HepG2 (cell line): ENCODE data around the gene AP5Z1. TPM values are rescaled to one million over a fixed set of nuclear protein-coding genes. Genes with fewer than 3 reads are reported as not detected.

Source experiments
- EZH2 ChIP-seq: conservative IDR thresholded peaks from 2 replicates; pipeline ENCODE4 v1.6.1; 2012; ENCODE audit warnings: mild to moderate bottlenecking, low read depth, low read length, moderate library complexity
- FOXK2 ChIP-seq: fragments of 450-650 bp; IDR thresholded peaks from 2 replicates; pipeline ENCODE4 v1.6.1; 2016
- FOXO4 ChIP-seq: sonication (generic); formaldehyde crosslinking; conservative IDR thresholded peaks from 2 replicates; pipeline ENCODE4 v1.8.1; 2023; ENCODE audit warnings: missing genetic modification reagents
- HDAC1 ChIP-seq: sonication (generic); formaldehyde crosslinking; IDR thresholded peaks from 2 replicates; pipeline ENCODE4 v1.5.1; 2020; ENCODE audit warnings: mild to moderate bottlenecking, missing genetic modification reagents
- KDM4B ChIP-seq: sonication (generic); formaldehyde crosslinking; IDR thresholded peaks from 2 replicates; pipeline ENCODE4 v1.4.0; 2020; ENCODE audit warnings: missing genetic modification reagents
- MAFG ChIP-seq: sonication (generic); formaldehyde crosslinking; IDR thresholded peaks from 2 replicates; pipeline ENCODE4 v1.5.1; 2020; ENCODE audit warnings: mild to moderate bottlenecking, missing genetic modification reagents
- NFYB ChIP-seq: sonication (generic); formaldehyde crosslinking; IDR thresholded peaks from 2 replicates; pipeline ENCODE4 v1.4.0; 2020; ENCODE audit warnings: missing genetic modification reagents
- PBX2 ChIP-seq: IDR thresholded peaks from 2 replicates; pipeline ENCODE4 v1.6.1; 2016; ENCODE audit warnings: control low read depth
- SNAPC2 ChIP-seq: sonication (generic); formaldehyde crosslinking; IDR thresholded peaks from 2 replicates; pipeline ENCODE4 v1.8.1; 2022; ENCODE audit warnings: mild to moderate bottlenecking, missing genetic modification reagents
- ZNF280B ChIP-seq: sonication (generic); formaldehyde crosslinking; IDR thresholded peaks from 2 replicates; pipeline ENCODE4 v1.5.0; 2020; ENCODE audit warnings: missing genetic modification reagents, mild to moderate bottlenecking, borderline replicate concordance
- ZNF598 ChIP-seq: sonication (generic); formaldehyde crosslinking; IDR thresholded peaks from 2 replicates; pipeline ENCODE4 v1.5.1; 2020; ENCODE audit warnings: mild to moderate bottlenecking, missing genetic modification reagents, borderline replicate concordance
- ZNF891 ChIP-seq: sonication (generic); formaldehyde crosslinking; IDR thresholded peaks from 2 replicates; pipeline ENCODE4 v1.5.0; 2020; ENCODE audit warnings: mild to moderate bottlenecking, missing genetic modification reagents
- ZSCAN29 ChIP-seq: sonication (generic); formaldehyde crosslinking; conservative IDR thresholded peaks from 2 replicates; pipeline ENCODE4 v1.4.0; 2020; ENCODE audit warnings: mild to moderate bottlenecking, missing genetic modification reagents
- polyA plus RNA-seq, 8 experiments: library from polyadenylated mRNA; depleted of rRNA in 3 of 8; stranded (reverse) in 7 of 8; unstranded in 1 of 8; fragments of >200 nt; fragmentation: Illumina TruSeq in 4 of 8; extraction: Trizol in 4 of 8; gene quantifications; 2 replicates each; pipeline versions ENCODE4 v1.2.1 to v1.2.3, GENCODE V29; 2011 to 2016; ENCODE audit warnings: low read depth in 4 of 8, missing spikeins in 1 of 8, mixed read lengths in 1 of 8; ENCODE audit not compliant: insufficient read depth in 1 of 8
- total RNA-seq, 5 experiments: library from RNA; depleted of rRNA; stranded (reverse); fragments of >200 nt; fragmentation: Illumina TruSeq; extraction: Trizol; gene quantifications; 2 replicates each; pipeline ENCODE4 v1.2.3, GENCODE V29; 2016; ENCODE audit warnings: low read depth in 1 of 5
- TF ChIP-seq, protein P1 (sequence below): sonication (generic); formaldehyde crosslinking; IDR thresholded peaks from 2 replicates; pipeline ENCODE4 v1.4.0; 2020; ENCODE audit warnings: missing genetic modification reagents, borderline replicate concordance
- TF ChIP-seq, protein P2 (sequence below): sonication (generic); formaldehyde crosslinking; IDR thresholded peaks from 2 replicates; pipeline ENCODE4 v1.8.0; 2022; ENCODE audit warnings: missing genetic modification reagents, low read depth, mild to moderate bottlenecking, borderline replicate concordance
- TF ChIP-seq, protein P3 (sequence below): fragments of 450-650 bp; IDR thresholded peaks from 2 replicates; pipeline ENCODE4 v1.6.1; 2016

Gene AP5Z1
- total and polyA plus RNA-seq, 2 of the 13 experiments (the other 11 are each of a cell fraction or from before 2014, with no cell fraction given): 9.3 to 15.1 TPM

GRCh38 chr7:4753598-4754432 lies 21.6 kb upstream of the AP5Z1 start (continued):
- TF ChIP-seq, protein P1, sequence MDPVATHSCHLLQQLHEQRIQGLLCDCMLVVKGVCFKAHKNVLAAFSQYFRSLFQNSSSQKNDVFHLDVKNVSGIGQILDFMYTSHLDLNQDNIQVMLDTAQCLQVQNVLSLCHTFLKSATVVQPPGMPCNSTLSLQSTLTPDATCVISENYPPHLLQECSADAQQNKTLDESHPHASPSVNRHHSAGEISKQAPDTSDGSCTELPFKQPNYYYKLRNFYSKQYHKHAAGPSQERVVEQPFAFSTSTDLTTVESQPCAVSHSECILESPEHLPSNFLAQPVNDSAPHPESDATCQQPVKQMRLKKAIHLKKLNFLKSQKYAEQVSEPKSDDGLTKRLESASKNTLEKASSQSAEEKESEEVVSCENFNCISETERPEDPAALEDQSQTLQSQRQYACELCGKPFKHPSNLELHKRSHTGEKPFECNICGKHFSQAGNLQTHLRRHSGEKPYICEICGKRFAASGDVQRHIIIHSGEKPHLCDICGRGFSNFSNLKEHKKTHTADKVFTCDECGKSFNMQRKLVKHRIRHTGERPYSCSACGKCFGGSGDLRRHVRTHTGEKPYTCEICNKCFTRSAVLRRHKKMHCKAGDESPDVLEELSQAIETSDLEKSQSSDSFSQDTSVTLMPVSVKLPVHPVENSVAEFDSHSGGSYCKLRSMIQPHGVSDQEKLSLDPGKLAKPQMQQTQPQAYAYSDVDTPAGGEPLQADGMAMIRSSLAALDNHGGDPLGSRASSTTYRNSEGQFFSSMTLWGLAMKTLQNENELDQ (CRISPR knock-in tag): no peak
- peak; percentile 44; the same call in 1 of the 2 replicates for TF ChIP-seq HDAC1 (CRISPR knock-in tag)
- TF ChIP-seq, protein P2, sequence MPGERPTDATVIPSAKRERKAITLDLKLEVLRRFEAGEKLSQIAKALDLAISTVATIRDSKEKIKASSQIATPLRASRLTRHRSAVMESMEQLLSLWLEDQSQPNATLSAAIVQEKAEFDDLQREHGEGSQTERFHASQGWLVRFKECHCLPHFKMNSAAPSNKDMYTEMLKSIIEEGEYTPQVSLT: no peak
- no peak for TF ChIP-seq SNAPC2 (CRISPR knock-in tag)
- no peak for TF ChIP-seq NFYB (CRISPR knock-in tag)
- no peak for TF ChIP-seq EZH2
- no peak for TF ChIP-seq ZNF280B (CRISPR knock-in tag)
- TF ChIP-seq, protein P3, sequence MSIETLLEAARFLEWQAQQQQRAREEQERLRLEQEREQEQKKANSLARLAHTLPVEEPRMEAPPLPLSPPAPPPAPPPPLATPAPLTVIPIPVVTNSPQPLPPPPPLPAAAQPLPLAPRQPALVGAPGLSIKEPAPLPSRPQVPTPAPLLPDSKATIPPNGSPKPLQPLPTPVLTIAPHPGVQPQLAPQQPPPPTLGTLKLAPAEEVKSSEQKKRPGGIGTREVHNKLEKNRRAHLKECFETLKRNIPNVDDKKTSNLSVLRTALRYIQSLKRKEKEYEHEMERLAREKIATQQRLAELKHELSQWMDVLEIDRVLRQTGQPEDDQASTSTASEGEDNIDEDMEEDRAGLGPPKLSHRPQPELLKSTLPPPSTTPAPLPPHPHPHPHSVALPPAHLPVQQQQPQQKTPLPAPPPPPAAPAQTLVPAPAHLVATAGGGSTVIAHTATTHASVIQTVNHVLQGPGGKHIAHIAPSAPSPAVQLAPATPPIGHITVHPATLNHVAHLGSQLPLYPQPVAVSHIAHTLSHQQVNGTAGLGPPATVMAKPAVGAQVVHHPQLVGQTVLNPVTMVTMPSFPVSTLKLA: no peak
- peak; percentile 24; the same call in 1 of the 2 replicates for TF ChIP-seq KDM4B (CRISPR knock-in tag)
- TF ChIP-seq ZNF891 (CRISPR knock-in tag): no peak
- peak; percentile 56; the same call in 1 of the 2 replicates for TF ChIP-seq ZNF598 (CRISPR knock-in tag)
- no peak for TF ChIP-seq ZSCAN29
- no peak for TF ChIP-seq PBX2 (CRISPR knock-in tag)
- TF ChIP-seq MAFG (CRISPR knock-in tag): no peak
- no peak for TF ChIP-seq FOXO4 (CRISPR knock-in tag)
- no peak for TF ChIP-seq FOXK2
